ENCODE data around the gene CCDC102B.

CCDC102B gene

DNA sequence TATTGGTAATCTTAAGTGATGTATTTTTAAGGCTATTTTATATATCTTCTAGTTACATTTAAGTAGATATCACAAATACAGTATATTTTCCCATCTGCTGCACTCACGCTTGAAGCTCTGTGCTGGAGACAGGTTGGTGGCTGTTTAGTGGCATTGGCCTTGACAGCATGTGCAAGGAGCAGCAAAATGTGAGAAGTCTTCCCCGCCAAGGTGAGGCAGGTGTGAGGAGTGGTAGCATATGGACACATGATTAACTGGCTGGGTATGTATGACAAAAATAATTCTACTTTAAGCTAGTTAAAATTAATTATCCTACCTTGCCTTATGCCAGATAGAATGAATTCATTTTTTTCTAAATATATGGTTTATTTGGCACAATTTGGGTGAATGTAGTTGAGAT, 117.2 kb downstream of the CCDC102B start:
- 87% methylated on average over 2 of the region's 2 CpGs for WGBS
- Histone ChIP-seq H3K4me1 (ENCODE audit: insufficient read depth, low read length) (no peaks in the 10 kb centered on the region), H3K36me3 (ENCODE audit: insufficient read depth, low read length) (no peaks in the 10 kb centered on the region), H3K9me3 (ENCODE audit: insufficient read depth, low read depth, low read length) (no peaks in the 10 kb centered on the region), H3K9ac (ENCODE audit: low read depth, low read length) (no peak overlapping the region), H3K27me3 (ENCODE audit: insufficient read depth, low read length) (no peaks in the 10 kb centered on the region), H3K27ac (ENCODE audit: low read depth, low read length) (no peak overlapping the region), H3K4me3 (ENCODE audit: low read length) (no peak overlapping the region)

DNA sequence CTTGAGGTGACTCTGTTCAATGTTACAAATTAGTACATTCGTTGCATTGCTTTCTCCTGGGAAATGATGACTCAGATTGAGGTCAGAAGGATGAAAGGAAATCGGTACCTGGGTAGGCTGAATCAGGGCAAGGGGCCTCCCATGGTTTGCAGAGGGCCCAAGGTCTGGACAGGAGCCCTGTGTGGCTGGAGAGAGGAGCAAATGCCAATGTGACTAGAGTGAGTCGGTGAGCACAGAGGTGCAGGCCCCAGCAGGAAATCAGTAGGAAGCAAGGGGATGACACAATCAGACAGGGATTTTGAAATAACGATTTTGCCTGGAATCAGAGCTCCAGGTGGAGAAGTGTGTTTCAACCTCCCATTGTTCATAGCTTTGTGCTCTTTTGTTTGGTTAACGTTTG, 118.9 kb downstream of the CCDC102B start:
- H3K4me1 ChIP-seq (ENCODE audit: insufficient read depth, low read length): no peaks in the 10 kb centered on the region
- no peaks in the 10 kb centered on the region for H3K27me3 ChIP-seq (ENCODE audit: insufficient read depth, low read length)
- no peak overlapping the region for H3K9ac ChIP-seq (ENCODE audit: low read depth, low read length)
- 84% methylated on average over 5 of the region's 5 CpGs for WGBS
- H3K4me3 ChIP-seq (ENCODE audit: low read length): no peak overlapping the region
- no peaks in the 10 kb centered on the region for H3K36me3 ChIP-seq (ENCODE audit: insufficient read depth, low read length)
- H3K9me3 ChIP-seq (ENCODE audit: insufficient read depth, low read depth, low read length): no peaks in the 10 kb centered on the region
- no peak overlapping the region for H3K27ac ChIP-seq (ENCODE audit: low read depth, low read length)

DNA sequence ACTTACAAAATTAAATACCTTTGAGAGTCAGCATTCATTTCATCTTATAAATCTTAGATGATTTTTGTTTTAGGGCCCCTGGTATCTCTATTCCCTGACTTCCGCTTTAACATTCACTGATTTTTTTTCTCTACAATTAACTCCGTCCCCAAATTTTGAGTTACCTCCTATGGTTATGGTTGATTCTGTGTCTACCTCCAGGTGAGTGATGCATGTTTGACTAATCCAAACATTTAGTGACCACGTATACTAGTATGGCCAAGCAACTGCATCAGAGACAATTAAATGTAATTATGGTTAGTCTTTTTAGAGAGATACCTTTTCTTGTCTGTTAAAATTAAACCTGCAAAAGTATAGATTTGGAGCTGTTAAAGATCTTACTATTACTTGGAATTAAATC, 120.3 kb downstream of the CCDC102B start:
- Histone ChIP-seq H3K9ac (ENCODE audit: low read depth, low read length) (no peak overlapping the region), H3K4me1 (ENCODE audit: insufficient read depth, low read length) (no peaks in the 10 kb centered on the region), H3K9me3 (ENCODE audit: insufficient read depth, low read depth, low read length) (no peaks in the 10 kb centered on the region), H3K36me3 (ENCODE audit: insufficient read depth, low read length) (no peaks in the 10 kb centered on the region), H3K27me3 (ENCODE audit: insufficient read depth, low read length) (no peaks in the 10 kb centered on the region), H3K4me3 (ENCODE audit: low read length) (no peak overlapping the region), H3K27ac (ENCODE audit: low read depth, low read length) (no peak overlapping the region)
- WGBS: no CpG with 5 or more reads among the region's 3 CpGs

DNA sequence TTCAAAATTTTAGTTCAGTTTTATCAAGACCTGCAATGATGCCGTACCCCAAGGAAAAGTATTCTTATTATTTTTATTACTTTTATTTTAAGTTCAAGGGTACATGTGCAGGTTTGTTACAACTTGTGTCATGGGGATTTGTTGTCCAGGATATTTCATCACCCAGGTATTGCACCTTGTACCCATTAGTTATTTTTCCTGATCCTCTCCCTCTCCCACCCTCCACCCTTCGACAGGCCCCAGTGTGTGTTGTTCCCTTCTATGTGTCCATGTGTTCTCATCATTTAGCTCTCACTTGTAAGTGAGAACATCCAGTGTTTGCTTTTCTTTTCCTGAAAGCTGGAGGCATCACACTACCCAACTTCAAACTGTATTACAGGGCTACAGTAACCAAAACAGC, 122.0 kb downstream of the CCDC102B start:
- H3K9me3 ChIP-seq (ENCODE audit: insufficient read depth, low read depth, low read length): no peaks in the 10 kb centered on the region
- H3K4me3 ChIP-seq (ENCODE audit: low read length): no peak overlapping the region
- no peaks in the 10 kb centered on the region for H3K36me3 ChIP-seq (ENCODE audit: insufficient read depth, low read length)
- H3K9ac ChIP-seq (ENCODE audit: low read depth, low read length): no peak overlapping the region
- H3K4me1 ChIP-seq (ENCODE audit: insufficient read depth, low read length): no peaks in the 10 kb centered on the region
- no peaks in the 10 kb centered on the region for H3K27me3 ChIP-seq (ENCODE audit: insufficient read depth, low read length)
- 100% methylated on average over 1 of the region's 2 CpGs for WGBS
- no peak overlapping the region for H3K27ac ChIP-seq (ENCODE audit: low read depth, low read length)

DNA sequence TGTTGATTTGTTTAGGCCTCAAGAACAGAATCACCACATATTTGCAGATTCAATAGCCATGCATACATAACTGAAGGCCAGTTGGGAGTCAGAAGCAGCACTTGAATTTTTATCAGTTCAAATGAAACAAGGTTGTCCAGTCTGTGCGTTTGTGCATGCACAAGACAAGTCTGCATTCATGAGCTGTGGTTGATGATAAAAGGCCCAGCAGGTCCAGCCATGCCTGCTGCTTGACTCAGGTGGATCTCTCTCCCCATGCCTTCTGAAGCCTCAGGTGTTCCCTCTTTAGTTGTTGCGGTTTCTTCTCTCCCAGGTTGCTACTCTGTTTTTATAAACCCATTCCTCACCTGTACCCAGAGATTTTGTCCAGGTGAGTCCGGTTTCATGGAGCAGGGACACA, 124.5 kb downstream of the CCDC102B start:
- WGBS: 89% methylated on average over 2 of the region's 3 CpGs
- no peaks in the 10 kb centered on the region for H3K36me3 ChIP-seq (ENCODE audit: insufficient read depth, low read length)
- no peak overlapping the region for H3K27ac ChIP-seq (ENCODE audit: low read depth, low read length)
- H3K27me3 ChIP-seq (ENCODE audit: insufficient read depth, low read length): no peaks in the 10 kb centered on the region
- no peaks in the 10 kb centered on the region for H3K4me1 ChIP-seq (ENCODE audit: insufficient read depth, low read length)
- H3K4me3 ChIP-seq (ENCODE audit: low read length): no peak overlapping the region
- no peak overlapping the region for H3K9ac ChIP-seq (ENCODE audit: low read depth, low read length)
- H3K9me3 ChIP-seq (ENCODE audit: insufficient read depth, low read depth, low read length): no peaks in the 10 kb centered on the region

DNA sequence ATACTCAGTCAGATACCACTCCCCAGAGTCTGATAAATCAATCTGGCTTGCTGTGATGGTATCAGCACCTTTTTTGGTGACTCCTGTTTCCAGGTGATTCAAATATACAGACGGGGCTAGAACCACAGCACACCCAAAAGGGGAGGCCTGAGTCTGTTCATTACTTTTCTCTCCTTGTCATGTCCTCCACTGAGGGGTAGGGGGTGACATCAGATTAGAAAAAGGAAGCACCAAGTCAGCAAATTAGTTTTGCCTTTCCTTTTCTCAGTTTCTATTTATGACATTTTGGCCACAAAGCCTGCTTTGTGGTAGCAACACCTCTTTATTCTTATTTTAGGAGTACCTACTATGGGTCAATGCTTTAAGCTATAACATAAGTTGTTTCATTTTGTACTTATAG, 127.4 kb downstream of the CCDC102B start:
- no peaks in the 10 kb centered on the region for H3K9me3 ChIP-seq (ENCODE audit: insufficient read depth, low read depth, low read length)
- H3K27me3 ChIP-seq (ENCODE audit: insufficient read depth, low read length): no peaks in the 10 kb centered on the region
- no peaks in the 10 kb centered on the region for H3K36me3 ChIP-seq (ENCODE audit: insufficient read depth, low read length)
- H3K4me1 ChIP-seq (ENCODE audit: insufficient read depth, low read length): peaks cover 19% of the 10 kb centered on the region
- no peak overlapping the region for H3K9ac ChIP-seq (ENCODE audit: low read depth, low read length)
- 45% methylated on average over 1 of the region's 1 CpG for WGBS
- H3K4me3 ChIP-seq (ENCODE audit: low read length): no peak overlapping the region
- no peak overlapping the region for H3K27ac ChIP-seq (ENCODE audit: low read depth, low read length)

DNA sequence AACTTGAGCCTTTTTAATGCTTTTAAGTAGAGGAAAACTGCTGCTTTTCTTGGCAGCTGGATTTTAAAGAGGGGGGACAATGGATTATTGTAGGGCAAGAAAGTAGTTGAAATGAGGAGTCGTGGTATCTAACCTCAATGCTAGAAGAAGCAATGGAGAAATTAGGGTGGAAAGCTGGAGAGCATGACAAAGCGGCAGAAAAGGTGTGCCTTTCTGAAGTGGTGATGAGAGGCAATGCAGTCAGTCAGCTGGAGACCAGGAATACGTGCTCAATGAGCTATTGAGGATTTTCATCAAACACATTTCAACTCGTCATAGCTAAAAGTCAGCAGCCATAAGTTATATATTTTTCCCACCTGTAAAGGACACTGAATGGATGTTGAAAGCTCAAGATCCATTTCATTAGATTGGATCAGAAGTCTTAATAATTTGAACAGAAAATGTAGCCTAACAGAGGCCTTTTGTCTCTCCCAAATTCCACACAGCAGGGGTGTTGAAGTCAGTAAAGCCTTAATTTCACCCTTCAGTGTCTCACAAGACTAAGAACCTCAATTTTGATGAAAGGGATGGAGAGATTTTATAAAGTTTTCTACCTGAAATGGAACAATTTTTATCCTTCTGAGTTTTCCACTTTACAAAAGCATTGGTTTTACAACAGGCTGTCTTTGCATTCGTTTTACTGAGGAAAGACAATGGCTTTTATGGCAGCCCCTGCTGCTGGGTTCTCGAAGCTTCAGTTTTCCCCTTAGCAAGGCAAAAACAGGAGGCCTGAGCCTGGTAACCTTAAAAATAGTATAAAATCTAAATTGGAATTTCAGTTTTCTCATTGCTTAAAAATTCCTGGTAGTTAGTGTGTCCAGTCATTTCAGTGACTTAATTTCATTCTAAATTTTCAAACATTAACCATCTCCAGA, 131.1 kb downstream of the CCDC102B start:
- Histone ChIP-seq H3K27me3 (ENCODE audit: insufficient read depth, low read length) (no peaks in the 10 kb centered on the region), H3K36me3 (ENCODE audit: insufficient read depth, low read length) (no peaks in the 10 kb centered on the region), H3K4me3 (ENCODE audit: low read length) (peak overlapping the region; percentile 8; the same call in 1 of the 2 replicates), H3K27ac (ENCODE audit: low read depth, low read length) (peak overlapping the region; percentile 19; the same call in 1 of the 2 replicates), H3K9ac (ENCODE audit: low read depth, low read length) (no peak overlapping the region), H3K4me1 (ENCODE audit: insufficient read depth, low read length) (peaks cover 19% of the 10 kb centered on the region), H3K9me3 (ENCODE audit: insufficient read depth, low read depth, low read length) (no peaks in the 10 kb centered on the region)
- WGBS: 38% methylated on average over 6 of the region's 6 CpGs

DNA sequence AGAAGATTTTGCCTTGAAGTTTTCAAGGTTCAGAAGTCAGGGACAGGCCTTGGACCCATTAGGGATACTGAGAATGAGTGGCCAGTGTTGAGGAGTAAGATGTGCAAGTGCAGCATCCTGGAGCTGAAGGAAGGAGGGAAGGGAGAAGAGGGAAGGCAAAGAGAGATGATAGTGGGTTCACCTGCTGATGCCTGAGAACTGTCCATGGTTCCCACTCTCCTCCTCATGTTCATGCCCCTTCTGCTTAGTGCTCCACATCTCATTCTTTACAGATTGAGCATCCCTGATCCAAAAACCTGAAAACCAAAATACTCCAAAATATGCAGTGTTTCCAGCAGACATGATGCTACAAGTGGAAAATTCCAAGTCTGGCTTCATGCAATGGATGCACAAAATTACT, 137.8 kb downstream of the CCDC102B start:
- no peak overlapping the region for H3K9ac ChIP-seq (ENCODE audit: low read depth, low read length)
- no peaks in the 10 kb centered on the region for H3K27me3 ChIP-seq (ENCODE audit: insufficient read depth, low read length)
- no peaks in the 10 kb centered on the region for H3K4me1 ChIP-seq (ENCODE audit: insufficient read depth, low read length)
- no peak overlapping the region for H3K27ac ChIP-seq (ENCODE audit: low read depth, low read length)
- no peak overlapping the region for H3K4me3 ChIP-seq (ENCODE audit: low read length)
- H3K9me3 ChIP-seq (ENCODE audit: insufficient read depth, low read depth, low read length): no peaks in the 10 kb centered on the region
- no peaks in the 10 kb centered on the region for H3K36me3 ChIP-seq (ENCODE audit: insufficient read depth, low read length)

DNA sequence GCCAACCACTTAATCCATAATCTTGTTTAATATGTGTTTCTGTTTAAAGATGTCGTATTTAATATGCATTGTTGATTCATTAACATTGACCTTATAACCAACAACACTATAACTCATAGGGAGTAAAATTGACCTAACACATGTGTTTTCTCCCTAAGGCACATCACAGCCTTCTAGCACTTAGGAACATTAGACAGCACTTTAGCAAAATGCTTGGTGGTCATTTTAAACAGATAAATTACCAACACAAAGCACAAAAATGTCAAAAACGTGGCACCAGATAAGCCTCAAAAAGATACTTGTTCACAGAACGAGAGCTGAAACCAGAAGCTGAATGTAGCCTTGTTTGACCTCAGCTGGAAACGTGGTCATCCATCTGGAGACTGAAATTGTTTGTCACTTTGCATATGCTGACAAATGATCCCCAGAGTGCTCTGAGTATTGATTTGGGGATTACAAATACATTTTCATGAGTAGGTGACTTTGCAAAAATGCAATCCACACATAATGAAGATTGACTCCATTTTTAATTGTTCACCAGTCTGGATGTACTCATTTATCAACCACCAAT, 139.2 kb downstream of the CCDC102B start:
- Histone ChIP-seq H3K27me3 (ENCODE audit: insufficient read depth, low read length) (no peaks in the 10 kb centered on the region), H3K36me3 (ENCODE audit: insufficient read depth, low read length) (no peaks in the 10 kb centered on the region), H3K4me1 (ENCODE audit: insufficient read depth, low read length) (peaks cover 9% of the 10 kb centered on the region), H3K27ac (ENCODE audit: low read depth, low read length) (no peak overlapping the region), H3K9me3 (ENCODE audit: insufficient read depth, low read depth, low read length) (no peaks in the 10 kb centered on the region), H3K9ac (ENCODE audit: low read depth, low read length) (no peak overlapping the region), H3K4me3 (ENCODE audit: low read length) (no peak overlapping the region)
- WGBS: 72% methylated on average over 3 of the region's 4 CpGs

DNA sequence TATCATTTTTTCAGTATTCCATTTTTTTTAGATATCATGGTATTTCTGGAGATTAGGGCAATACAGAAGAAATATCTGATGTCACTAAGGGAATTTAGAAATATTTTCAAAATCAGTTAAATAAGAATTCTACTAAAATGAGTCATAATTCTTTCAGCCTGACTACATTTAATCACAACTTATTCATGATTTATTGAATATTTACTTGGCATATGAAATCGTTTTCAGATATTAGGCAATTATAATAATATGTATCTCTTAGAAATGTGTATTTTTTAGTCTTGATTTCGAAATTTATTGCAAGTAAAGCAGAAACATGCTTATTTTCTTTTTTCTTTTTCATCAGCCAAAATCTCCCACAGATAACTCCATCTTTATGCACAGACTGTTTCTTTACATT, 142.2 kb downstream of the CCDC102B start:
- no peak overlapping the region for H3K4me3 ChIP-seq (ENCODE audit: low read length)
- no peaks in the 10 kb centered on the region for H3K36me3 ChIP-seq (ENCODE audit: insufficient read depth, low read length)
- no peak overlapping the region for H3K9ac ChIP-seq (ENCODE audit: low read depth, low read length)
- H3K27ac ChIP-seq (ENCODE audit: low read depth, low read length): no peak overlapping the region
- peaks cover 32% of the 10 kb centered on the region for H3K4me1 ChIP-seq (ENCODE audit: insufficient read depth, low read length)
- no peaks in the 10 kb centered on the region for H3K27me3 ChIP-seq (ENCODE audit: insufficient read depth, low read length)
- no CpG with 5 or more reads among the region's 2 CpGs for WGBS
- H3K9me3 ChIP-seq (ENCODE audit: insufficient read depth, low read depth, low read length): no peaks in the 10 kb centered on the region

DNA sequence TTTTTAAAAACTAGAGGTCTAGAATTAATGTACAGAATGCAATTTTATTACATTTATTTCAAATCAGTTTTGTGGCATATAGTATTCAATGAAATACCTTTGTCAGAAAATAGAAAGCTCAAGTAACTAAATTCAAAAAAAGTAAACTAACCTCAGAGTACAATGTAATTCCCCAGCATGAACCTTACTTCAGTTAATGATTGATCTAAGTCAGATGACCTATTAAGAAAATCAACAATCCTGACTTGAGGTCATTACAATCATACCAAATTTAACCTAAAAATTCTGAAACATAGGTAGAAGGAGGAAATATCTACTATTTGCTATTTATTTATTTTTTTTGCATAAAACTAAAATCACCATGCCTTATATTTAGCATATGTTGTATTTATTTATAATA, 142.9 kb downstream of the CCDC102B start:
- Histone ChIP-seq H3K9me3 (ENCODE audit: insufficient read depth, low read depth, low read length) (no peaks in the 10 kb centered on the region), H3K4me3 (ENCODE audit: low read length) (no peak overlapping the region), H3K36me3 (ENCODE audit: insufficient read depth, low read length) (no peaks in the 10 kb centered on the region), H3K27ac (ENCODE audit: low read depth, low read length) (no peak overlapping the region), H3K9ac (ENCODE audit: low read depth, low read length) (no peak overlapping the region), H3K4me1 (ENCODE audit: insufficient read depth, low read length) (peaks cover 38% of the 10 kb centered on the region), H3K27me3 (ENCODE audit: insufficient read depth, low read length) (no peaks in the 10 kb centered on the region)
